ENCODE results near the gene DPH6.

GRCh38 chr15:35397027-35397426 is 148.9 kb downstream of the DPH6 start:
- no peak for TF ChIP-seq POLR2A (IDR thresholded peaks at IDR 0.05)
- no peak for TF ChIP-seq CTCF (IDR thresholded peaks at IDR 0.05 in 4 of 5, conservative IDR thresholded peaks at IDR 0.05 in 1 of 5)
